HCT116 (cell line): ENCODE data around the gene DNMT3B. TPM values are rescaled to one million over a fixed set of nuclear protein-coding genes. Genes with fewer than 3 reads are reported as not detected.

Experiments used
- ATAC-seq: fragments of 200-7000 bp; cut with Tn5 transposase; 2 replicates; pipeline ENCODE4 v1.9.1; 2020; ENCODE audit warnings: mild to moderate bottlenecking, moderate library complexity
- BruUV-seq: library from RNA; stranded (reverse); fragments of 400-500 nt; replicated peaks from 2 replicates; lab custom pipeline; 2021; lab: Mats Ljungman, UMichigan
- CTCF ChIA-PET: fragments of 300-600 bp; sonication (Branson Sonifier 250); formaldehyde crosslinking; loops from one replicate; lab custom pipeline; 2021; ENCODE audit warnings: antibody characterized with exemption; lab: Charles Lee
- POLR2A ChIA-PET: fragments of 300-600, 350-600 bp; sonication (Branson Sonifier 250); formaldehyde crosslinking; loops from one replicate; lab custom pipeline; 2021; ENCODE audit warnings: antibody characterized with exemption; lab: Charles Lee
- RAD21 ChIA-PET, 2 experiments: fragments of 300-600 bp; sonication (Branson Sonifier 250); formaldehyde crosslinking; loops; one replicate each; lab custom pipeline; 2023; ENCODE audit warnings: low total read pairs in 2 of 2; ENCODE audit not compliant: uncharacterized antibody in 2 of 2, unreplicated experiment in 2 of 2, low non-redundant PET in 1 of 2; lab: Charles Lee
- DNase-seq: peaks from one replicate; pipeline ENCODE4 v3.0.0-alpha.2; 2010; ENCODE audit warnings: low read depth, low spot score
- H2AFZ ChIP-seq: fragments of 200-600 bp; shearing (Covaris generic), sonication (generic); 2 replicates; pipeline ENCODE4 v1.6.1; 2017; ENCODE audit warnings: low read depth, mixed run types, mixed read lengths, antibody characterized with exemption, low read length; ENCODE audit not compliant: poor library complexity, severe bottlenecking
- H3K27ac ChIP-seq: 2 replicates; pipeline ENCODE4 v1.5.1; 2012; ENCODE audit warnings: low read depth, low read length
- H3K27me3 ChIP-seq: fragments of 200-600 bp; sonication (generic); 2 replicates; pipeline ENCODE4 v1.6.1; 2016; ENCODE audit warnings: mixed run types, low read length, mixed read lengths; ENCODE audit not compliant: insufficient read depth
- H3K36me3 ChIP-seq, 2 experiments: fragments of 200-500 bp in 1 of 2; fragments of 200-600 bp in 1 of 2; sonication (Bioruptor generic) in 1 of 2; sonication (generic) in 1 of 2; 2 replicates each; pipeline versions ENCODE4 v1.5.1 to v1.6.1; 2014 to 2016; ENCODE audit warnings: low read length in 2 of 2, inconsistent platforms in 1 of 2, mixed read lengths in 1 of 2, mixed run types in 1 of 2; ENCODE audit not compliant: insufficient read depth in 2 of 2, control insufficient read depth in 1 of 2
- H3K4me1 ChIP-seq, 2 experiments: fragments of 200-600 bp in 1 of 2; sonication (generic) in 1 of 2; 2 replicates each; pipeline versions ENCODE4 v1.5.1 to v1.6.1; 2012 to 2017; ENCODE audit warnings: low read length in 2 of 2, inconsistent platforms in 1 of 2, mild to moderate bottlenecking in 1 of 2, mixed read lengths in 1 of 2, mixed run types in 1 of 2, moderate library complexity in 1 of 2; ENCODE audit not compliant: insufficient read depth in 2 of 2, control insufficient read depth in 1 of 2
- H3K4me2 ChIP-seq: fragments of 200-600 bp; sonication (generic); 2 replicates; pipeline ENCODE4 v1.6.1; 2017; ENCODE audit warnings: mixed run types, low read length, mixed read lengths
- H3K4me3 ChIP-seq, 2 experiments: fragments of 200-600 bp in 1 of 2; sonication (generic) in 1 of 2; replicated peaks in 1 of 2; 2 replicates each; pipeline ENCODE4 v1.5.1; 2011 to 2016; ENCODE audit warnings: low read length in 2 of 2, control low read depth in 1 of 2, low read depth in 1 of 2, mild to moderate bottlenecking in 1 of 2, mixed read lengths in 1 of 2, mixed run types in 1 of 2
- H3K79me2 ChIP-seq: fragments of 200-600 bp; sonication (generic); 2 replicates; pipeline ENCODE4 v1.6.1; 2017; ENCODE audit warnings: mild to moderate bottlenecking, mixed run types, low read length, moderate library complexity, mixed read lengths; ENCODE audit not compliant: insufficient read depth
- H3K9ac ChIP-seq: fragments of 200-600 bp; sonication (generic); 2 replicates; pipeline ENCODE4 v1.6.1; 2016; ENCODE audit warnings: low read length, mixed read lengths
- H3K9me2 ChIP-seq: fragments of 200-600 bp; sonication (generic), shearing (Covaris generic); 2 replicates; pipeline ENCODE4 v1.6.1; 2017; ENCODE audit warnings: mixed run types, mild to moderate bottlenecking, moderate library complexity; ENCODE audit not compliant: insufficient read depth
- H3K9me3 ChIP-seq, 2 experiments: fragments of 200-500 bp in 1 of 2; fragments of 200-600 bp in 1 of 2; sonication (Bioruptor generic) in 1 of 2; sonication (generic) in 1 of 2; 2 replicates each; pipeline ENCODE4 v1.6.1; 2014 to 2017; ENCODE audit warnings: low read length in 2 of 2, mixed read lengths in 2 of 2, inconsistent platforms in 1 of 2, low read depth in 1 of 2, mild to moderate bottlenecking in 1 of 2, mixed run types in 1 of 2, moderate library complexity in 1 of 2; ENCODE audit not compliant: control insufficient read depth in 1 of 2, insufficient read depth in 1 of 2
- H4K20me1 ChIP-seq: fragments of 200-600 bp; sonication (generic), shearing (Covaris generic); 2 replicates; pipeline ENCODE4 v1.6.1; 2017; ENCODE audit warnings: mixed run types, mild to moderate bottlenecking, moderate library complexity; ENCODE audit not compliant: insufficient read depth
- ATF3 ChIP-seq: IDR thresholded peaks from 2 replicates; pipeline ENCODE4 v1.6.1; 2012
- CBX3 ChIP-seq: IDR thresholded peaks from 2 replicates; pipeline ENCODE4 v1.6.1; 2012; ENCODE audit warnings: low read depth
- CEBPB ChIP-seq: IDR thresholded peaks from 2 replicates; pipeline ENCODE4 v1.6.1; 2012; ENCODE audit warnings: low read depth
- CTCF ChIP-seq, 3 experiments: fragments of 200-600 bp in 1 of 3; sonication (generic) in 1 of 3; IDR thresholded peaks in 2 of 3; conservative IDR thresholded peaks in 1 of 3; 2 replicates each; pipeline ENCODE4 v1.5.1; 2012 to 2017; ENCODE audit warnings: low read depth in 2 of 3, low read length in 2 of 3, antibody characterized with exemption in 1 of 3, borderline replicate concordance in 1 of 3, control low read depth in 1 of 3, mild to moderate bottlenecking in 1 of 3, mixed read lengths in 1 of 3, mixed run types in 1 of 3, moderate library complexity in 1 of 3; ENCODE audit not compliant: insufficient read depth in 1 of 3
- EGR1 ChIP-seq: IDR thresholded peaks from 2 replicates; pipeline ENCODE4 v1.6.1; 2012; ENCODE audit warnings: low read depth
- ELF1 ChIP-seq: IDR thresholded peaks from 2 replicates; pipeline ENCODE4 v1.6.1; 2012; ENCODE audit warnings: low read depth, borderline replicate concordance
- EZH2 ChIP-seq: fragments of 200-600 bp; sonication (generic); IDR thresholded peaks from 2 replicates; pipeline ENCODE4 v1.6.1; 2017; ENCODE audit warnings: antibody characterized with exemption, mixed run types
- EZH2phosphoT487 ChIP-seq: fragments of 200-600 bp; IDR thresholded peaks from 2 replicates; pipeline ENCODE4 v1.6.1; 2018; ENCODE audit warnings: antibody characterized with exemption, borderline replicate concordance
- FOSL1 ChIP-seq: IDR thresholded peaks from 2 replicates; pipeline ENCODE4 v1.6.1; 2012; ENCODE audit warnings: low read depth
- JUND ChIP-seq: IDR thresholded peaks from 2 replicates; pipeline ENCODE4 v1.6.1; 2012
- MAX ChIP-seq: IDR thresholded peaks from 2 replicates; pipeline ENCODE4 v1.6.1; 2012
- POLR2AphosphoS5 ChIP-seq: IDR thresholded peaks from 2 replicates; pipeline ENCODE4 v1.6.1; 2011; ENCODE audit warnings: mild to moderate bottlenecking, low read depth, low read length, moderate library complexity
- RAD21 ChIP-seq: IDR thresholded peaks from 2 replicates; pipeline ENCODE4 v1.6.1; 2012; ENCODE audit warnings: low read depth, mild to moderate bottlenecking
- SIN3A ChIP-seq: IDR thresholded peaks from 2 replicates; pipeline ENCODE4 v1.6.1; 2012; ENCODE audit warnings: low read depth
- SRF ChIP-seq: IDR thresholded peaks from 2 replicates; pipeline ENCODE4 v1.6.1; 2012; ENCODE audit warnings: low read depth
- TCF7L2 ChIP-seq: IDR thresholded peaks from 2 replicates; pipeline ENCODE4 v1.7.0; 2011; ENCODE audit warnings: borderline replicate concordance, inconsistent platforms; ENCODE audit not compliant: insufficient read depth, insufficient read length; ENCODE audit errors: extremely low read depth
- YY1 ChIP-seq: IDR thresholded peaks from 2 replicates; pipeline ENCODE4 v1.6.1; 2011; ENCODE audit warnings: low read length, low read depth, moderate library complexity, mild to moderate bottlenecking; ENCODE audit not compliant: insufficient replicate concordance; ENCODE audit errors: extremely low read depth
- ZNF274 ChIP-seq: fragments of 200-500 bp; sonication (Bioruptor generic); IDR thresholded peaks from 2 replicates; pipeline ENCODE4 v1.6.1; 2014; ENCODE audit warnings: mild to moderate bottlenecking, low read depth, low read length, inconsistent platforms
- intact Hi-C: fragments of 100-400 bp; cut with micrococcal nuclease; formaldehyde crosslinking; loops from 2 replicates; pipeline ENCODE4 v1.10.0; 2022
- total RNA-seq: library from RNA; stranded (reverse); gene quantifications from one replicate; pipeline ENCODE4 v1.2.1, GENCODE V29; 2021; ENCODE audit not compliant: unreplicated experiment

Gene DNMT3B
- total RNA-seq, 1 experiment from 2014 or later: 22.2 TPM

GRCh38 chr20:32798046-32798981 is 36.1 kb downstream of the DNMT3B start:
- Histone ChIP-seq H2AFZ (no peak overlapping the region), H3K9me2 (no peaks in the 10 kb centered on the region), H3K4me1 (no peaks in the 10 kb centered on the region), H3K9ac (no peak overlapping the region), H3K36me3 (peaks cover 35 to 65% of the 10 kb centered on the region in 2 experiments), H3K27me3 (no peaks in the 10 kb centered on the region), H3K79me2 (no peaks in the 10 kb centered on the region), H3K9me3 (no peaks in the 10 kb centered on the region), H3K4me2 (no peak overlapping the region), H4K20me1 (no peaks in the 10 kb centered on the region), H3K27ac (no peak overlapping the region), H3K4me3 (no peak overlapping the region)
- ATAC-seq (no peak), DNase-seq (no peak)
- ChIA-PET RAD21 (no interaction called here), POLR2A (interaction anchor here (0.6 kb wide), 1 partner anchor 35 kb away, joined by 3 read pairs; no protein-coding TSS in a partner anchor), CTCF (interaction anchor here (1.4 kb wide), 1 partner anchor 8 kb away, joined by 5 read pairs; no protein-coding TSS in a partner anchor)
- TF ChIP-seq CBX3 (no peak), ELF1 (no peak)
- no TSS peak for BruUV-seq
- intact Hi-C loops: no loop called here

GRCh38 chr20:32803092-32803491 is 40.9 kb downstream of the DNMT3B start:
- Histone ChIP-seq H3K4me3 (no peak overlapping the region), H3K79me2 (no peaks in the 10 kb centered on the region), H3K36me3 (peaks cover 28 to 69% of the 10 kb centered on the region in 2 experiments), H4K20me1 (no peaks in the 10 kb centered on the region), H3K9me3 (no peaks in the 10 kb centered on the region), H3K4me2 (no peak overlapping the region), H3K27me3 (no peaks in the 10 kb centered on the region), H3K27ac (no peak overlapping the region), H3K4me1 (no peaks in the 10 kb centered on the region), H3K9me2 (no peaks in the 10 kb centered on the region), H2AFZ (no peak overlapping the region), H3K9ac (no peak overlapping the region)
- ChIA-PET CTCF (no interaction called here), POLR2A (no interaction called here), RAD21 (no interaction called here)
- intact Hi-C loops: no loop called here
- TF ChIP-seq ATF3 (no peak), EZH2 (no peak), CEBPB (no peak), CBX3 (no peak), EGR1 (no peak), EZH2phosphoT487 (no peak), SRF (no peak), TCF7L2 (no peak), JUND (no peak), RAD21 (no peak), CTCF (IDR thresholded peaks at IDR 0.05 in 2 of 3, conservative IDR thresholded peaks at IDR 0.05 in 1 of 3; ENCODE audit: borderline replicate concordance in 1 of 3, insufficient read depth in 1 of 3, low read depth in 2 of 3, low read length in 2 of 3) (no peak), YY1 (no peak), ELF1 (no peak), FOSL1 (no peak), MAX (no peak), ZNF274 (no peak), POLR2AphosphoS5 (no peak), SIN3A (no peak)
- no TSS peak for BruUV-seq
- DNase-seq: no peak
- ATAC-seq: no peak
